GM23338 (cell line): ENCODE results near the gene ERF. TPM values are rescaled to one million over a fixed set of nuclear protein-coding genes. Genes with fewer than 3 reads are reported as not detected.

Experiments used
- ATAC-seq: fragments of 200-7000 bp; cut with Tn5 transposase; 3 replicates; pipeline ENCODE4 v1.9.1; 2020
- DNase-seq: peaks from one replicate; pipeline ENCODE4 v3.0.0-alpha.2; 2015; ENCODE audit warnings: low spot score
- H2AFZ ChIP-seq: fragments of 200-600 bp; sonication (generic); 2 replicates; pipeline ENCODE4 v1.8.0; 2016; ENCODE audit warnings: antibody characterized with exemption, mild to moderate bottlenecking, moderate library complexity
- H3F3A ChIP-seq: fragments of 200-600 bp; sonication (generic); replicated peaks from 2 replicates; pipeline ENCODE4 v1.8.0; 2017; ENCODE audit warnings: antibody characterized with exemption, mixed run types, low read depth
- H3K27ac ChIP-seq: fragments of 200-600 bp; sonication (generic); 2 replicates; pipeline ENCODE4 v1.6.1; 2016; ENCODE audit warnings: low read depth
- H3K27me3 ChIP-seq: fragments of 200-600 bp; sonication (generic); 2 replicates; pipeline ENCODE4 v1.8.0; 2016; ENCODE audit warnings: mild to moderate bottlenecking, mixed run types, moderate library complexity; ENCODE audit not compliant: insufficient read depth
- H3K36me3 ChIP-seq: fragments of 200-600 bp; sonication (generic); 2 replicates; pipeline ENCODE4 v1.8.0; 2016; ENCODE audit warnings: mild to moderate bottlenecking; ENCODE audit not compliant: insufficient read depth
- H3K4me1 ChIP-seq: fragments of 200-600 bp; sonication (generic); 2 replicates; pipeline ENCODE4 v1.8.0; 2016; ENCODE audit warnings: mild to moderate bottlenecking, moderate library complexity; ENCODE audit not compliant: insufficient read depth
- H3K4me2 ChIP-seq: fragments of 200-600 bp; sonication (generic); 2 replicates; pipeline ENCODE4 v1.7.1; 2017; ENCODE audit warnings: mixed run types
- H3K4me3 ChIP-seq: fragments of 200-600 bp; sonication (generic); 2 replicates; pipeline ENCODE4 v1.6.1; 2016; ENCODE audit warnings: mixed run types
- H3K79me2 ChIP-seq: fragments of 200-600 bp; sonication (generic); replicated peaks from 2 replicates; pipeline ENCODE4 v1.8.0; 2017; ENCODE audit warnings: mild to moderate bottlenecking; ENCODE audit not compliant: insufficient read depth
- H3K9me2 ChIP-seq: fragments of 200-600 bp; sonication (generic); 2 replicates; pipeline ENCODE4 v1.8.0; 2017; ENCODE audit not compliant: insufficient read depth
- H4K20me1 ChIP-seq: fragments of 200-600 bp; sonication (generic); replicated peaks from 2 replicates; pipeline ENCODE4 v1.8.0; 2017; ENCODE audit warnings: mild to moderate bottlenecking; ENCODE audit not compliant: insufficient read depth
- H3K27ac Mint-ChIP-seq: 2 replicates; pipeline ENCODE4 v1.8.0; 2020; ENCODE audit warnings: inconsistent platforms, mild to moderate bottlenecking, moderate library complexity, mixed read lengths
- H3K27me3 Mint-ChIP-seq: 3 replicates; pipeline ENCODE4 v1.8.0; 2022; ENCODE audit warnings: low read depth, mild to moderate bottlenecking, moderate library complexity, mixed read lengths, inconsistent platforms; ENCODE audit not compliant: insufficient read depth, poor library complexity
- H3K36me3 Mint-ChIP-seq: 3 replicates; pipeline ENCODE4 v1.8.0; 2021; ENCODE audit warnings: low read depth, mild to moderate bottlenecking, inconsistent platforms, moderate library complexity, mixed read lengths
- H3K4me1 Mint-ChIP-seq: 3 replicates; pipeline ENCODE4 v1.8.0; 2020; ENCODE audit warnings: mild to moderate bottlenecking, inconsistent platforms, mixed read lengths
- H3K4me3 Mint-ChIP-seq: 3 replicates; pipeline ENCODE4 v1.8.0; 2021; ENCODE audit warnings: moderate library complexity, mild to moderate bottlenecking, inconsistent platforms, mixed read lengths
- H3K9me3 Mint-ChIP-seq: 3 replicates; pipeline ENCODE4 v1.8.0; 2020; ENCODE audit warnings: moderate library complexity, mild to moderate bottlenecking, inconsistent platforms, mixed read lengths
- CREB1 ChIP-seq: fragments of 250-450 bp; sonication (Bioruptor Pico); IDR thresholded peaks from 2 replicates; pipeline ENCODE4 v1.5.0; 2020; ENCODE audit warnings: low read depth, mild to moderate bottlenecking, moderate library complexity
- EZH2 ChIP-seq: fragments of 200-600 bp; sonication (generic); IDR thresholded peaks from one replicate; pipeline ENCODE4 v1.8.0; 2017; ENCODE audit warnings: antibody characterized with exemption, mild to moderate bottlenecking, low read depth; ENCODE audit not compliant: unreplicated experiment
- EZH2phosphoT487 ChIP-seq: fragments of 200-600 bp; sonication (generic); IDR thresholded peaks from one replicate; pipeline ENCODE4 v1.8.1; 2018; ENCODE audit warnings: antibody characterized with exemption; ENCODE audit not compliant: unreplicated experiment
- JUNB ChIP-seq: IDR thresholded peaks from one replicate; pipeline ENCODE4 v1.6.1; 2016; ENCODE audit warnings: antibody characterized with exemption; ENCODE audit not compliant: unreplicated experiment
- NANOG ChIP-seq: IDR thresholded peaks from 2 replicates; pipeline ENCODE4 v1.6.1; 2016; ENCODE audit warnings: antibody characterized with exemption, borderline replicate concordance
- POLR2AphosphoS5 ChIP-seq: IDR thresholded peaks from 2 replicates; pipeline ENCODE4 v1.6.1; 2016; ENCODE audit warnings: antibody characterized with exemption, low read depth
- REST ChIP-seq: IDR thresholded peaks from one replicate; pipeline ENCODE4 v1.6.1; 2018; ENCODE audit warnings: antibody characterized with exemption; ENCODE audit not compliant: unreplicated experiment
- STAT1 ChIP-seq: IDR thresholded peaks from one replicate; pipeline ENCODE4 v1.6.1; 2016; ENCODE audit warnings: antibody characterized with exemption; ENCODE audit not compliant: unreplicated experiment
- ZNF114 ChIP-seq: fragments of 250-450 bp; sonication (Bioruptor Pico); IDR thresholded peaks from 2 replicates; pipeline ENCODE4 v1.5.0; 2020; ENCODE audit warnings: mild to moderate bottlenecking, moderate library complexity
- ZNF331 ChIP-seq: fragments of 250-450 bp; sonication (Bioruptor Pico); IDR thresholded peaks from 2 replicates; pipeline ENCODE4 v1.5.0; 2020; ENCODE audit warnings: low read depth, mild to moderate bottlenecking, moderate library complexity
- ZNF462 ChIP-seq: fragments of 250-450 bp; sonication (Bioruptor Pico); IDR thresholded peaks from 2 replicates; pipeline ENCODE4 v1.5.0; 2020; ENCODE audit warnings: mild to moderate bottlenecking, moderate library complexity
- polyA plus RNA-seq: library from polyadenylated mRNA; unstranded; fragments of >200 nt; fragmentation: Nextera tagmentation; extraction: Ambion mirVana; gene quantifications from 2 replicates; pipeline ENCODE4 v1.2.1, GENCODE V29; 2016
- total RNA-seq: library from RNA; depleted of rRNA; stranded (reverse); fragments of >200 nt; shearing (Covaris generic); gene quantifications from 2 replicates; pipeline ENCODE4 v1.2.3, GENCODE V29; 2014
- TF ChIP-seq, protein P1 (sequence below): IDR thresholded peaks from 2 replicates; pipeline ENCODE4 v1.6.1; 2016; ENCODE audit warnings: antibody characterized with exemption

ERF gene
- total and polyA plus RNA-seq, 2 experiments from 2014 or later = 29.4 to 49.4 TPM

GRCh38 chr19:42276284-42276683 is 21.4 kb upstream of the ERF start:
- peaks cover 7% of the 10 kb centered on the region for H3K27me3 Mint-ChIP-seq
- H3K27ac Mint-ChIP-seq = no peak overlapping the region
- H3K4me1 ChIP-seq = peaks cover 7% of the 10 kb centered on the region; the same call in 1 of the 2 replicates
- H3K4me1 Mint-ChIP-seq = peaks cover 17% of the 10 kb centered on the region
- 0 out of 2 replicates have a peak, but pooled peaks cover 3% of the 10 kb centered on the region for H4K20me1 ChIP-seq
- H3K27me3 ChIP-seq = no peaks in the 10 kb centered on the region
- H3K4me2 ChIP-seq = no peak overlapping the region
- H2AFZ ChIP-seq = no peak overlapping the region
- no peak for TF ChIP-seq EZH2
- TF ChIP-seq POLR2AphosphoS5 = no peak
- TF ChIP-seq EZH2phosphoT487 = no peak
- TF ChIP-seq ZNF462 (CRISPR knock-in tag) = no peak
- TF ChIP-seq, protein P1, sequence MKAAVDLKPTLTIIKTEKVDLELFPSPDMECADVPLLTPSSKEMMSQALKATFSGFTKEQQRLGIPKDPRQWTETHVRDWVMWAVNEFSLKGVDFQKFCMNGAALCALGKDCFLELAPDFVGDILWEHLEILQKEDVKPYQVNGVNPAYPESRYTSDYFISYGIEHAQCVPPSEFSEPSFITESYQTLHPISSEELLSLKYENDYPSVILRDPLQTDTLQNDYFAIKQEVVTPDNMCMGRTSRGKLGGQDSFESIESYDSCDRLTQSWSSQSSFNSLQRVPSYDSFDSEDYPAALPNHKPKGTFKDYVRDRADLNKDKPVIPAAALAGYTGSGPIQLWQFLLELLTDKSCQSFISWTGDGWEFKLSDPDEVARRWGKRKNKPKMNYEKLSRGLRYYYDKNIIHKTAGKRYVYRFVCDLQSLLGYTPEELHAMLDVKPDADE = no peak
- TF ChIP-seq REST = no peak
- no peak for TF ChIP-seq ZNF114 (CRISPR knock-in tag)
- no peak for TF ChIP-seq NANOG
- TF ChIP-seq ZNF331 (CRISPR knock-in tag) = no peak
- no peak for TF ChIP-seq JUNB
- TF ChIP-seq STAT1 = no peak
- no peak for TF ChIP-seq CREB1 (CRISPR knock-in tag)
- no peak overlapping the region for H3K4me3 Mint-ChIP-seq
- no peaks in the 10 kb centered on the region; the same call in 1 of the 2 replicates for H3K79me2 ChIP-seq
- H3K9me3 Mint-ChIP-seq = no peaks in the 10 kb centered on the region; the same call in 2 of the 3 replicates
- DNase-seq = no peak
- no peak overlapping the region for H3K27ac ChIP-seq
- H3K36me3 ChIP-seq = no peaks in the 10 kb centered on the region
- ATAC-seq = no peak
- peaks cover 11% of the 10 kb centered on the region; the same call in 2 of the 3 replicates for H3K36me3 Mint-ChIP-seq
- H3F3A ChIP-seq = peaks cover 5% of the 10 kb centered on the region; the same call in 1 of the 2 replicates
- no peaks in the 10 kb centered on the region for H3K9me2 ChIP-seq
- H3K4me3 ChIP-seq = no peak overlapping the region
